ENCODE data around the gene PANX2. TPM values are rescaled to one million over a fixed set of nuclear protein-coding genes. Genes with fewer than 3 reads are reported as not detected.

PANX2 gene
- 0.68 and 0.93 TPM in 2 replicates for total RNA-seq (2014; rRNA removed; shearing (Covaris generic))

GRCh38 chr22:50170453-50171318 lies at the start of gene PANX2:
TSS of gene PANX2 (plus strand) at chr22:50170731. CDS start at chr22:50170731, 0 bp downstream.

GRCh38 chr22:50185375-50186087 lies 15.0 kb downstream of the PANX2 start, which contains the start of gene TRABD:
TSS of gene TRABD (plus strand) at chr22:50185913. CDS start at chr22:50193061, 7,148 bp downstream.

GRCh38 chr22:50200461-50201190 lies 30.1 kb downstream of the PANX2 start, which contains the start of gene SELENOO:
TSS of gene SELENOO (plus strand) at chr22:50201011. CDS start at chr22:50201037, 26 bp downstream.

Other genes with a start within 250 kb of the PANX2 start
- gene PIM3, start 210.0 kb upstream of the PANX2 start, total RNA-seq (2014; rRNA removed; shearing (Covaris generic)) = 74.1 and 74.3 TPM in 2 replicates
- gene IL17REL, start 158.0 kb upstream of the PANX2 start, total RNA-seq (2014; rRNA removed; shearing (Covaris generic)) = not detected in 2 replicates
- gene TTLL8, start 112.4 kb upstream of the PANX2 start, total RNA-seq (2014; rRNA removed; shearing (Covaris generic)) = not detected in 2 replicates
- 0.04 and 0.34 TPM in 2 replicates for gene MLC1, start 85.3 kb upstream of the PANX2 start, total RNA-seq (2014; rRNA removed; shearing (Covaris generic))
- gene MOV10L1, start 80.7 kb upstream of the PANX2 start, total RNA-seq (2014; rRNA removed; shearing (Covaris generic)) = 0.11 TPM in 1 of 2 replicates, not detected in the other
- 30.9 and 31.5 TPM in 2 replicates for gene TRABD, start 15.2 kb downstream of the PANX2 start, total RNA-seq (2014; rRNA removed; shearing (Covaris generic))
- gene SELENOO, start 30.3 kb downstream of the PANX2 start, total RNA-seq (2014; rRNA removed; shearing (Covaris generic)) = 21.1 and 21.6 TPM in 2 replicates
- gene TUBGCP6, start 74.3 kb downstream of the PANX2 start, total RNA-seq (2014; rRNA removed; shearing (Covaris generic)) = 21.3 and 21.4 TPM in 2 replicates
- gene HDAC10, start 80.5 kb downstream of the PANX2 start, total RNA-seq (2014; rRNA removed; shearing (Covaris generic)) = 24.9 and 29.3 TPM in 2 replicates
- gene MAPK12, start 91.0 kb downstream of the PANX2 start, total RNA-seq (2014; rRNA removed; shearing (Covaris generic)) = 26.4 and 33.2 TPM in 2 replicates
- 6.8 and 7.5 TPM in 2 replicates for gene MAPK11, start 99.6 kb downstream of the PANX2 start, total RNA-seq (2014; rRNA removed; shearing (Covaris generic))
- gene PLXNB2, start 136.9 kb downstream of the PANX2 start, total RNA-seq (2014; rRNA removed; shearing (Covaris generic)) = 43.0 and 45.2 TPM in 2 replicates
- 0.72 and 0.98 TPM in 2 replicates for gene DENND6B, start 156.3 kb downstream of the PANX2 start, total RNA-seq (2014; rRNA removed; shearing (Covaris generic))
- 34.7 and 35.6 TPM in 2 replicates for gene PPP6R2, start 172.6 kb downstream of the PANX2 start, total RNA-seq (2014; rRNA removed; shearing (Covaris generic))

Measured in A375 (cell line).